K562 (cell line): Measurements from ENCODE around the gene KLHDC10. TPM values are rescaled to one million over a fixed set of nuclear protein-coding genes. Genes with fewer than 3 reads are reported as not detected.
"Not testable (repeated sequence)": the region's sequence is repeated elsewhere in the genome, so short reads cannot be mapped to it uniquely, and the experiment has no call there.

Source experiments
- ATAC-seq: fragments of 200-7000 bp; cut with Tn5 transposase; 3 replicates; pipeline ENCODE4 v1.9.1; 2020; ENCODE audit warnings: moderate library complexity
- BruUV-seq: library from RNA; stranded (reverse); fragments of 400-500 nt; replicated peaks from 2 replicates; lab custom pipeline; 2021; lab: Mats Ljungman, UMichigan
- CTCF ChIA-PET: fragments of 300-600 bp; formaldehyde crosslinking; extraction: SDS; loops from one replicate; lab custom pipeline; 2021; ENCODE audit warnings: low intra/inter-chr PET ratio; lab: Yijun Ruan, JAX
- POLR2A ChIA-PET: fragments of 300-600, 350-650 bp; sonication (Branson Sonifier 250); formaldehyde crosslinking; extraction: SDS; loops from one replicate; lab custom pipeline; 2021; ENCODE audit warnings: antibody characterized with exemption, inconsistent platforms; lab: Yijun Ruan, JAX
- DNase-seq, 4 experiments: peaks; one replicate each; pipeline versions ENCODE4 v3.0.0 to v3.0.0-alpha.2; 2011 to 2018; ENCODE audit warnings: low spot score in 3 of 4, mixed read lengths in 3 of 4; ENCODE audit errors: extremely low read depth in 1 of 4
- FAIRE-seq: peaks from 2 replicates; lab custom pipeline; 2011; peaks lifted over from hg19 to GRCh38; lab: Jason Lieb, UNC
- H2AFZ ChIP-seq: 2 replicates; pipeline ENCODE4 v1.6.0; 2011; ENCODE audit warnings: low read depth, low read length, control low read depth, inconsistent platforms
- H3K27ac ChIP-seq: fragments of 200-600 bp; 3 replicates; pipeline ENCODE4 v1.8.0; 2011; ENCODE audit warnings: low read depth, mild to moderate bottlenecking, control low read depth, inconsistent platforms, low read length, moderate library complexity, mixed read lengths; ENCODE audit errors: extremely low read depth
- H3K27me3 ChIP-seq, 2 experiments: fragments of 300-600 bp in 1 of 2; 2 replicates in 1 of 2; 3 replicates in 1 of 2; pipeline versions ENCODE4 v1.6.0 to v1.8.0; 2011; ENCODE audit warnings: inconsistent platforms in 2 of 2, low read length in 2 of 2, mild to moderate bottlenecking in 1 of 2, mixed read lengths in 1 of 2, moderate library complexity in 1 of 2; ENCODE audit not compliant: control insufficient read depth in 2 of 2, insufficient read depth in 2 of 2
- H3K36me3 ChIP-seq: fragments of 300-600 bp; 3 replicates; pipeline ENCODE4 v1.8.0; 2011; ENCODE audit warnings: mild to moderate bottlenecking, low read length, inconsistent platforms; ENCODE audit not compliant: control insufficient read depth, insufficient read depth
- H3K4me1 ChIP-seq, 2 experiments: fragments of 200-600 bp in 1 of 2; replicated peaks in 1 of 2; 2 replicates in 1 of 2; 3 replicates in 1 of 2; pipeline versions ENCODE4 v1.5.1 to v1.8.0; 2011; ENCODE audit warnings: inconsistent platforms in 2 of 2, low read length in 2 of 2, mild to moderate bottlenecking in 1 of 2, mixed read lengths in 1 of 2, moderate library complexity in 1 of 2; ENCODE audit not compliant: control insufficient read depth in 2 of 2, insufficient read depth in 2 of 2
- H3K4me2 ChIP-seq: 2 replicates; pipeline ENCODE4 v1.6.1; 2011; ENCODE audit warnings: low read length, control low read depth, inconsistent platforms, mixed read lengths; ENCODE audit not compliant: insufficient read depth
- H3K4me3 ChIP-seq: fragments of 200-600 bp; sonication (generic), shearing (Covaris generic); 2 replicates; pipeline ENCODE4 v1.5.1; 2016; ENCODE audit warnings: control low read depth, inconsistent platforms
- H3K79me2 ChIP-seq: fragments of 200-600 bp; 3 replicates; pipeline ENCODE4 v1.8.0; 2011; ENCODE audit warnings: low read length, inconsistent platforms; ENCODE audit not compliant: control insufficient read depth, insufficient read depth
- H3K9ac ChIP-seq, 2 experiments: 2 replicates each; pipeline versions ENCODE4 v1.6.0 to v1.6.1; 2011; ENCODE audit warnings: low read depth in 2 of 2, low read length in 2 of 2, control low read depth in 1 of 2, inconsistent platforms in 1 of 2, mild to moderate bottlenecking in 1 of 2, mixed read lengths in 1 of 2; ENCODE audit not compliant: insufficient read depth in 1 of 2
- H3K9me1 ChIP-seq: one replicate; pipeline ENCODE4 v1.6.0; 2011; ENCODE audit warnings: inconsistent platforms, mild to moderate bottlenecking, low read length, moderate library complexity; ENCODE audit not compliant: control insufficient read depth, insufficient read depth
- H3K9me3 ChIP-seq: replicated peaks from 2 replicates; pipeline ENCODE4 v1.5.1; 2011; ENCODE audit warnings: low read depth, low read length, inconsistent platforms; ENCODE audit not compliant: control insufficient read depth, insufficient read depth
- H4K20me1 ChIP-seq: replicated peaks from 2 replicates; pipeline ENCODE4 v1.6.1; 2011; ENCODE audit warnings: low read length, inconsistent platforms, mixed read lengths; ENCODE audit not compliant: control insufficient read depth, insufficient read depth
- ESRRB ChIP-seq: fragments of 250-450 bp; sonication (Bioruptor Pico); IDR thresholded peaks from 2 replicates; pipeline ENCODE4 v1.5.0; 2020; ENCODE audit warnings: mild to moderate bottlenecking, moderate library complexity, borderline replicate concordance
- MECOM ChIP-seq: fragments of 250-450 bp; sonication (Bioruptor Pico); IDR thresholded peaks from 2 replicates; pipeline ENCODE4 v1.8.0; 2022; ENCODE audit warnings: inconsistent platforms
- RBM25 ChIP-seq: fragments of 200-400 bp; formaldehyde crosslinking; IDR thresholded peaks from 2 replicates; pipeline ENCODE4 v1.6.1; 2018; ENCODE audit warnings: low read length, low read depth, moderate library complexity; ENCODE audit not compliant: severe bottlenecking
- TAF7 ChIP-seq: fragments of 450-650 bp; IDR thresholded peaks from 2 replicates; pipeline ENCODE4 v1.6.1; 2016; ENCODE audit warnings: missing genetic modification characterization, missing compliant biosample characterization
- ZFP36 ChIP-seq: fragments of 150-350 bp; IDR thresholded peaks from 2 replicates; pipeline ENCODE4 v1.6.1; 2018; ENCODE audit warnings: low read length, low read depth; ENCODE audit not compliant: partially characterized antibody
- ZNF121 ChIP-seq: sonication (generic); formaldehyde crosslinking; conservative IDR thresholded peaks from 2 replicates; pipeline ENCODE4 v1.8.0; 2022; ENCODE audit warnings: missing genetic modification reagents
- ZNF57 ChIP-seq: fragments of 450-650 bp; formaldehyde crosslinking; IDR thresholded peaks from 2 replicates; pipeline ENCODE4 v1.4.0; 2020; ENCODE audit warnings: mild to moderate bottlenecking, moderate library complexity
- WGBS: fragments of 100-300 bp; shearing (Covaris generic); methylation state at CpG from one replicate; pipeline ENCODE4 v1.1.6; 2016; ENCODE audit warnings: low coverage, mixed read lengths; ENCODE audit not compliant: insufficient coverage; ENCODE audit errors: missing lambda C conversion rate; 5-methylcytosine and 5-hydroxymethylcytosine counted together
- in situ Hi-C: fragments of 300-500 bp; cut with MboI; formaldehyde crosslinking; loops from 4 replicates; pipeline ENCODE4 v1.15.0; 2018; ENCODE audit warnings: inconsistent platforms, mixed read lengths
- intact Hi-C: fragments of 100-400 bp; cut with micrococcal nuclease; formaldehyde crosslinking; loops from 2 replicates; pipeline ENCODE4 v1.14.2; 2022
- polyA plus RNA-seq, 8 experiments: library from polyadenylated mRNA; depleted of rRNA in 4 of 8; stranded (reverse) in 5 of 8; unstranded in 3 of 8; fragments of >200 nt; fragmentation: Nextera tagmentation in 2 of 8; fragmentation: Illumina TruSeq in 1 of 8; extraction: Ambion mirVana in 2 of 8; extraction: Trizol in 1 of 8; gene quantifications; 2 replicates each; pipeline versions ENCODE4 v1.2.1 to v1.2.3, GENCODE V29; 2011 to 2014; ENCODE audit warnings: inconsistent platforms in 1 of 8, missing spikeins in 1 of 8
- total RNA-seq, 7 experiments: library from RNA; depleted of rRNA in 6 of 7; stranded (reverse); fragments of >200 nt in 6 of 7; fragmentation: Illumina TruSeq in 2 of 7; extraction: Trizol in 2 of 7; gene quantifications; 2 replicates each; pipeline versions ENCODE4 v1.2.1 to v1.2.3, GENCODE V29; 2011 to 2021; ENCODE audit warnings: low replicate concordance in 1 of 7
- TF ChIP-seq, protein P1 (sequence below): fragments of 450-650 bp; IDR thresholded peaks from 2 replicates; pipeline ENCODE4 v1.6.1; 2017; ENCODE audit warnings: mild to moderate bottlenecking, moderate library complexity

The KLHDC10 gene
- total and polyA plus RNA-seq, 9 of the 15 experiments (the other 6 are each of a cell fraction or from before 2014, with no cell fraction given): 9.8 to 80.5 (median 31.4) TPM

DNA sequence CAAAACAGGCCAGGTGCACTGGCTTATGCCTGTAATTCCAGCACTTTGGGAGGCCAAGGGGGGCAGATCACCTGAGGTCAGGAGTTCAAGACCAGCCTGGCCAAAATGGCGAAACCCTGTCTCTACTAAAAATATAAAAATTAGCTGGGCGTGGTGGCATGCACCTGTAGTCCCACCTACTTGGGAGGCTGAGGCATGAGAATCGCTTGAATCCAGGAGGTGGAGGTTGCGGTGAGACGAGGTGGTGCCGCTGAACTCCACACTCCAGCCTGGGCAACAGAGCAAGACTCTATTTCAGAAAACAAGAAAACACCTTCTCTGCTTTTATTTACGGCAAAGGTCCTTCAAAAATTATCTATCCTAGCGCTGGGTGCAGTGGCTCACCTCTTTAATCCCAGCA, 15.1 kb upstream of the KLHDC10 start:
- CTCF ChIA-PET, in situ Hi-C loops: not testable (repeated sequence)

DNA sequence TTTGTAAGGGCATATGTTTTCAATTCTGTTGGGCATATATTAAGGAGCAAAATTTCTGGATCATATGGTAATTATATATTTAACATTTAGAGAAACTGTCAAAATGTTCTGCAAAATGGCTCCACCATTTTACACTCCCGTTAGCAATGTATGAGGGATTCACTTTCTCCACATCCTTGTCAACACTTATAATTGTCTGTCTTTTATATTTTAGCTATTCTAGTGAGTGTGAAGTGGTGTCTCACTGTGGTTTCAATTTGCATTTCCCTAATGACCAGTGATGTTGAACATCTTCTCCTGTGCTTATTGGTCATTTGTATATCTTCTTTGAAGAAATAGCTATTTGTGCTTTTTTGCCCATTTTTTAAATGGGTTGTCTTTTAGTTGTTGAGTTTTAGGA, 8.1 kb upstream of the KLHDC10 start:
- Histone ChIP-seq H3K27ac (no peak overlapping the region), H3K36me3 (no peaks in the 10 kb centered on the region), H2AFZ (no peak overlapping the region), H3K9me3 (no peaks in the 10 kb centered on the region), H3K4me3 (no peak overlapping the region), H3K9me1 (no peaks in the 10 kb centered on the region), H3K9ac (no peak overlapping the region), H3K79me2 (no peaks in the 10 kb centered on the region), H3K4me2 (no peak overlapping the region), H4K20me1 (no peaks in the 10 kb centered on the region), H3K27me3 (no peaks in the 10 kb centered on the region), H3K4me1 (peaks cover 13 to 25% of the 10 kb centered on the region in 2 experiments)
- intact Hi-C loops (loop anchor here (2.0 to 5.0 kb wide), 3 partner anchors 200 to 697 kb away; no protein-coding TSS in a partner anchor), in situ Hi-C loops (loop anchor here (10.0 kb wide), 3 partner anchors 513 to 693 kb away; no protein-coding TSS in a partner anchor)
- no TSS peak for BruUV-seq
- 74% methylated on average over 1 of the region's 1 CpG for WGBS
- CTCF ChIA-PET: interaction anchor here (0.6 kb wide), 1 partner anchor 26 kb away, joined by 4 read pairs; no protein-coding TSS in a partner anchor
- FAIRE-seq: no peak
- POLR2A ChIA-PET: no interaction called here
- no peak for DNase-seq
- no peak for ATAC-seq
- no peak for TF ChIP-seq TAF7 (tag)
- TF ChIP-seq ESRRB (CRISPR knock-in tag): no peak
- TF ChIP-seq, protein P1, sequence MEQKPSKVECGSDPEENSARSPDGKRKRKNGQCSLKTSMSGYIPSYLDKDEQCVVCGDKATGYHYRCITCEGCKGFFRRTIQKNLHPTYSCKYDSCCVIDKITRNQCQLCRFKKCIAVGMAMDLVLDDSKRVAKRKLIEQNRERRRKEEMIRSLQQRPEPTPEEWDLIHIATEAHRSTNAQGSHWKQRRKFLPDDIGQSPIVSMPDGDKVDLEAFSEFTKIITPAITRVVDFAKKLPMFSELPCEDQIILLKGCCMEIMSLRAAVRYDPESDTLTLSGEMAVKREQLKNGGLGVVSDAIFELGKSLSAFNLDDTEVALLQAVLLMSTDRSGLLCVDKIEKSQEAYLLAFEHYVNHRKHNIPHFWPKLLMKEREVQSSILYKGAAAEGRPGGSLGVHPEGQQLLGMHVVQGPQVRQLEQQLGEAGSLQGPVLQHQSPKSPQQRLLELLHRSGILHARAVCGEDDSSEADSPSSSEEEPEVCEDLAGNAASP: no peak
- TF ChIP-seq ZNF57 (CRISPR knock-in tag): no peak
- TF ChIP-seq ZFP36: peak; percentile 72
- TF ChIP-seq MECOM (CRISPR knock-in tag): no peak
- TF ChIP-seq RBM25: peak; percentile 78

More for the DNA sequence above, 15.1 kb upstream of the KLHDC10 start:
- H3K4me3 ChIP-seq, BruUV-seq, H2AFZ ChIP-seq, H3K27ac ChIP-seq, H3K9me1 ChIP-seq, ATAC-seq, H4K20me1 ChIP-seq, POLR2A ChIA-PET, H3K9ac ChIP-seq, H3K27me3 ChIP-seq, intact Hi-C loops, DNase-seq, H3K4me2 ChIP-seq, FAIRE-seq, H3K9me3 ChIP-seq, H3K36me3 ChIP-seq: not testable (repeated sequence)
- peaks cover 10% of the 10 kb centered on the region for H3K79me2 ChIP-seq
- WGBS: 93% methylated on average over 8 of the region's 8 CpGs
- H3K4me1 ChIP-seq: peaks cover 12 to 14% of the 10 kb centered on the region in 2 experiments
- peak; percentile 56 for TF ChIP-seq ZNF121 (CRISPR knock-in tag)
- TF ChIP-seq, all 486 proteins: peak for 1; not testable (repeated sequence) for 485
